ENCODE measurements around the gene POLR1D.

The POLR1D gene

DNA sequence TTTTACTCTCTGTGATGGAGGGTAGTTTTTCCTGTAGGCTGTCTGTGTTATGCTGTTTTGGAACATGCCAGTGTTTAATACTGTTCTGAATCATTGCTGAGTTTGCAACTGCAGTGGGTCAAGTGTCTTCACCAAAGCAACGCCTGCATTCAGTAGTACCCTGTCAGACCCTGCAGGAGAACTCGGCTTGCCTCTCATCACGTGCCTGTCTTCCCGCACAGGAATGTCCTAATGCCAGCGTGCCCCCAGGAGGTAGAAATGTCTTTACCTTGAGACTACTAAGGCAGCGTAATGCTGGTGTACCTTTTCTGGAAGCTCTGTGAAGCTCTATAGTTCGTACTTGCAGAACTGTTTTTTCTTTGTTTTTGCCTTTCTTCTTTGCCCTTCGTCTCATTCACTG, 42.3 kb downstream of the POLR1D start:
- TF ChIP-seq, protein P1, sequence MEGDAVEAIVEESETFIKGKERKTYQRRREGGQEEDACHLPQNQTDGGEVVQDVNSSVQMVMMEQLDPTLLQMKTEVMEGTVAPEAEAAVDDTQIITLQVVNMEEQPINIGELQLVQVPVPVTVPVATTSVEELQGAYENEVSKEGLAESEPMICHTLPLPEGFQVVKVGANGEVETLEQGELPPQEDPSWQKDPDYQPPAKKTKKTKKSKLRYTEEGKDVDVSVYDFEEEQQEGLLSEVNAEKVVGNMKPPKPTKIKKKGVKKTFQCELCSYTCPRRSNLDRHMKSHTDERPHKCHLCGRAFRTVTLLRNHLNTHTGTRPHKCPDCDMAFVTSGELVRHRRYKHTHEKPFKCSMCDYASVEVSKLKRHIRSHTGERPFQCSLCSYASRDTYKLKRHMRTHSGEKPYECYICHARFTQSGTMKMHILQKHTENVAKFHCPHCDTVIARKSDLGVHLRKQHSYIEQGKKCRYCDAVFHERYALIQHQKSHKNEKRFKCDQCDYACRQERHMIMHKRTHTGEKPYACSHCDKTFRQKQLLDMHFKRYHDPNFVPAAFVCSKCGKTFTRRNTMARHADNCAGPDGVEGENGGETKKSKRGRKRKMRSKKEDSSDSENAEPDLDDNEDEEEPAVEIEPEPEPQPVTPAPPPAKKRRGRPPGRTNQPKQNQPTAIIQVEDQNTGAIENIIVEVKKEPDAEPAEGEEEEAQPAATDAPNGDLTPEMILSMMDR (IDR thresholded peaks at IDR 0.05; ENCODE audit: insufficient read depth, low read length) = no peak
- TF ChIP-seq GABPA (IDR thresholded peaks at IDR 0.05; ENCODE audit: low read depth) = no peak
- TF ChIP-seq, protein P2, sequence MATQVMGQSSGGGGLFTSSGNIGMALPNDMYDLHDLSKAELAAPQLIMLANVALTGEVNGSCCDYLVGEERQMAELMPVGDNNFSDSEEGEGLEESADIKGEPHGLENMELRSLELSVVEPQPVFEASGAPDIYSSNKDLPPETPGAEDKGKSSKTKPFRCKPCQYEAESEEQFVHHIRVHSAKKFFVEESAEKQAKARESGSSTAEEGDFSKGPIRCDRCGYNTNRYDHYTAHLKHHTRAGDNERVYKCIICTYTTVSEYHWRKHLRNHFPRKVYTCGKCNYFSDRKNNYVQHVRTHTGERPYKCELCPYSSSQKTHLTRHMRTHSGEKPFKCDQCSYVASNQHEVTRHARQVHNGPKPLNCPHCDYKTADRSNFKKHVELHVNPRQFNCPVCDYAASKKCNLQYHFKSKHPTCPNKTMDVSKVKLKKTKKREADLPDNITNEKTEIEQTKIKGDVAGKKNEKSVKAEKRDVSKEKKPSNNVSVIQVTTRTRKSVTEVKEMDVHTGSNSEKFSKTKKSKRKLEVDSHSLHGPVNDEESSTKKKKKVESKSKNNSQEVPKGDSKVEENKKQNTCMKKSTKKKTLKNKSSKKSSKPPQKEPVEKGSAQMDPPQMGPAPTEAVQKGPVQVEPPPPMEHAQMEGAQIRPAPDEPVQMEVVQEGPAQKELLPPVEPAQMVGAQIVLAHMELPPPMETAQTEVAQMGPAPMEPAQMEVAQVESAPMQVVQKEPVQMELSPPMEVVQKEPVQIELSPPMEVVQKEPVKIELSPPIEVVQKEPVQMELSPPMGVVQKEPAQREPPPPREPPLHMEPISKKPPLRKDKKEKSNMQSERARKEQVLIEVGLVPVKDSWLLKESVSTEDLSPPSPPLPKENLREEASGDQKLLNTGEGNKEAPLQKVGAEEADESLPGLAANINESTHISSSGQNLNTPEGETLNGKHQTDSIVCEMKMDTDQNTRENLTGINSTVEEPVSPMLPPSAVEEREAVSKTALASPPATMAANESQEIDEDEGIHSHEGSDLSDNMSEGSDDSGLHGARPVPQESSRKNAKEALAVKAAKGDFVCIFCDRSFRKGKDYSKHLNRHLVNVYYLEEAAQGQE (IDR thresholded peaks at IDR 0.05; ENCODE audit: insufficient replicate concordance, low read depth) = no peak
- TF ChIP-seq POLR2AphosphoS5 (IDR thresholded peaks at IDR 0.05; ENCODE audit: low read depth) = no peak
- no peak for TF ChIP-seq SPI1 (IDR thresholded peaks at IDR 0.05; ENCODE audit: borderline replicate concordance, low read depth)
- DNase-seq (ENCODE audit: low read depth in 1 of 2, low spot score in 1 of 2) = no peak
- Histone ChIP-seq H3K27ac (replicated peaks) (no peak overlapping the region), H3K27me3 (ENCODE audit: insufficient read depth, poor library complexity, severe bottlenecking) (no peaks in the 10 kb centered on the region), H3K4me3 (replicated peaks; ENCODE audit: insufficient read depth, low read length) (no peak overlapping the region)

DNA sequence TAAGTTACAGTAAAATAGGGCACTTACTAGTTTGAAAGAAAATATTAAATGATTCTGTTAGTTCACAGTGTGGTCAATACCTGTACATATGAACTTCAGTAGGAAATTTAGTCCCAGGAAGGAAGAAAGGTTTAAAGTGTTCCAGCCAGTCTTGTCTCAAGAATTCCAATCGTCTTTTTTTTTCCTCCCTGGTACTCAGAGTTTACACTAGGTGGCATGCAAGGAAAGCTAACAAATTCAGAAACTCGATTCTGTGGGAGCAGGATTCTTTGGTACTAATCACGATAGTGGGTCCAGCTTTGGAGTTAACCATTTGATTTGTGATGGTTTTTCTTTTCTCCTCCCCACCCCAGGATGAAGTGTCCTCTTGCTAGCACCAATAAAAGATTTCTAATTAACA, 43.6 kb downstream of the POLR1D start:
- DNase-seq (ENCODE audit: low read depth in 1 of 2, low spot score in 1 of 2) = no peak
- no peak overlapping the region for H3K4me3 ChIP-seq (replicated peaks; ENCODE audit: insufficient read depth, low read length)
- H3K27me3 ChIP-seq (ENCODE audit: insufficient read depth, poor library complexity, severe bottlenecking) = no peaks in the 10 kb centered on the region
- H3K27ac ChIP-seq (replicated peaks) = no peak overlapping the region
- no peak for TF ChIP-seq POLR2AphosphoS5 (IDR thresholded peaks at IDR 0.05; ENCODE audit: low read depth)
- TF ChIP-seq, protein P1 (IDR thresholded peaks at IDR 0.05; ENCODE audit: insufficient read depth, low read length) = no peak
- TF ChIP-seq GABPA (IDR thresholded peaks at IDR 0.05; ENCODE audit: low read depth) = no peak
- no peak for TF ChIP-seq SPI1 (IDR thresholded peaks at IDR 0.05; ENCODE audit: borderline replicate concordance, low read depth)
- TF ChIP-seq, protein P2 (IDR thresholded peaks at IDR 0.05; ENCODE audit: insufficient replicate concordance, low read depth) = no peak

DNA sequence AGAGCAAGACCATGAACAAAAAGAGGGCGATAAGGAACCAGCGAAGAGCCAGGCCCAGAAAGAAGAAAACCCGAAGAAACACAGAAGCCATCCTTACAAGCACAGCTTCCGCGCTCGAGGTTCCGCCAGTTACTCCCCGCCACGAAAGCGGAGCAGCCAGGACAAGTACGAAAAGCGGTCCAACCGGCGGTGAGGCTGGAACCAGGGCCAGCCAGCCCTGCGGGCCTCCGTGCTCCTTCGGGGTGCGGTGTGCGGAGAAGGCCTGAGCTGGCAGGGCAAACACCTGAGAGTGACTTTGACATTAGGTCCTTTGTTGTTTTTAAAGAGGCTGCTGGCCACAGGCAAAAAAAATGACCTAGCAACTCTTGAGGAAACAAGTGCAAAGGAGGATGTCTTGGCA, 44.1 kb downstream of the POLR1D start:
- H3K27ac ChIP-seq (replicated peaks) = no peak overlapping the region
- DNase-seq (ENCODE audit: low read depth in 1 of 2, low spot score in 1 of 2) = no peak
- no peak overlapping the region for H3K4me3 ChIP-seq (replicated peaks; ENCODE audit: insufficient read depth, low read length)
- H3K27me3 ChIP-seq (ENCODE audit: insufficient read depth, poor library complexity, severe bottlenecking) = no peaks in the 10 kb centered on the region
- TF ChIP-seq GABPA (IDR thresholded peaks at IDR 0.05; ENCODE audit: low read depth) = no peak
- no peak for TF ChIP-seq POLR2AphosphoS5 (IDR thresholded peaks at IDR 0.05; ENCODE audit: low read depth)
- TF ChIP-seq, protein P2 (IDR thresholded peaks at IDR 0.05; ENCODE audit: insufficient replicate concordance, low read depth) = no peak
- TF ChIP-seq, protein P1 (IDR thresholded peaks at IDR 0.05; ENCODE audit: insufficient read depth, low read length) = no peak
- no peak for TF ChIP-seq SPI1 (IDR thresholded peaks at IDR 0.05; ENCODE audit: borderline replicate concordance, low read depth)
